GM10266 (cell line): ENCODE results near the gene TARDBP.
"Not testable (repeated sequence)": the region's sequence is repeated elsewhere in the genome, so short reads cannot be mapped to it uniquely, and the experiment has no call there.

Source experiments
- DNase-seq: peaks from one replicate; pipeline ENCODE4 v3.0.0; 2012; ENCODE audit errors: extremely low spot score
- CTCF ChIP-seq: IDR thresholded peaks from 2 replicates; pipeline ENCODE4 v1.5.1; 2012; ENCODE audit warnings: mild to moderate bottlenecking, low read depth; ENCODE audit not compliant: control insufficient read depth, insufficient read depth; ENCODE audit errors: missing control alignments

Gene TARDBP

GRCh38 chr1:11044849-11045427 lies 32.5 kb downstream of the TARDBP start:
- no peak for DNase-seq
- no peak for TF ChIP-seq CTCF

- no peak for DNase-seq
- no peak for TF ChIP-seq CTCF
Measured at GRCh38 chr1:11045428-11046269, 33.2 kb downstream of the TARDBP start.

GRCh38 chr1:11046270-11046566 lies 33.8 kb downstream of the TARDBP start:
- TF ChIP-seq CTCF = no peak
- no peak for DNase-seq

- no peak for TF ChIP-seq CTCF
- no peak for DNase-seq
Measured at GRCh38 chr1:11046625-11047365, 34.3 kb downstream of the TARDBP start, which contains the start of gene MASP2. TSS of gene MASP2 (minus strand) at chr1:11047239. CDS start at chr1:11047207, 32 bp downstream.

GRCh38 chr1:11051121-11051520 lies 38.7 kb downstream of the TARDBP start:
- DNase-seq = not testable (repeated sequence)

GRCh38 chr1:11051781-11052511 lies 39.5 kb downstream of the TARDBP start:
- DNase-seq = no peak
- TF ChIP-seq CTCF = no peak
